HCEC 1CT (cell line): ENCODE data around the gene IGFBP7.
A peak's percentile ranks its signal among the peaks of the same experiment; 100 is the strongest.

Experiments
- DNase-seq: peaks from one replicate; pipeline ENCODE4 v3.0.0-alpha.2; 2017

The IGFBP7 gene

GRCh38 chr4:57093845-57094831 lies 16.0 kb downstream of the IGFBP7 start:
- peak; percentile 9 for DNase-seq

DNA sequence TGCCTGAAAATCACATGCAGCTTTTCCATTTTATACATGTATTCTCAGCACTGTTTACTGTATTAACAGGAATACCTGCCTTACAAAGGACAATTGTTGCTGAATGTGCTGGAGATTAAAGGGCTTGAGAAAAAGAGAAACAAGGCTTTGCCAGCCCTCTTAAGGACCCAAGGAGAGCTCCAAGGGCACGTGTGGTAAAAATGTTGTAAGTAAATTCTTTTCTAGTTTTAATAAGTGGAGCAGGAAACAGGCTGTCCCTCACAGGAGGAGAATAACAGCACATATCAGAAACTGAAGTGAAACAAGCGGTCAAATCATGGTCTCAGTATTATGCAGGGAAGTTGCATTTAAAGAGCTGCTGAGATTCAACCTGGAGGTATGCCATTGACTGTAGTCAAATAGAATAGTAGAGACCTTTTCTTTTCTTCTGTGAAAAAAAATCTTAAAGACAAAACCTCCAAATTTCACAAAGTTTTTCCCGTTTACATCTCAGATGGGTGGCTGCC lies 18.5 kb downstream of the IGFBP7 start:
- DNase-seq: no peak

GRCh38 chr4:57090079-57090478 lies 20.1 kb downstream of the IGFBP7 start:
- DNase-seq: no peak

DNA sequence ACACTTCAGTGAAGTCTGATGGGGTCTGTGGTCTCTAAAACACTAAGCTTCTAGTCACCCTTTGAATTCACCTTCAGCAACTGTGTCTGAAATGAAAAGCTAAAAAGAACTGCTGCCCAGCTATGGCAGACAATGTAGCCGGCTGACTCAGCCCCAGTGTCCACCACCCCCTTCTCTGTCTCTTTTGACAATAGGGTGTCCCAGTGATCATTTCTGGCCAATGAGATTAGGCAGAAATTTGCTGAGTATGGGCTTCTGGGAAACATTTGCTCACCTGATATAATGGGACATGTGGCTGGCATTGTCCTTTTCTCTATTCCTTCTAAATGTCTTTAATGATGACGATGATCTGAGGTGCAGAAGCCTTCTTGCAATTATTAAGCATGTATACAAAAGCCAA lies 20.6 kb downstream of the IGFBP7 start:
- no peak for DNase-seq

DNA sequence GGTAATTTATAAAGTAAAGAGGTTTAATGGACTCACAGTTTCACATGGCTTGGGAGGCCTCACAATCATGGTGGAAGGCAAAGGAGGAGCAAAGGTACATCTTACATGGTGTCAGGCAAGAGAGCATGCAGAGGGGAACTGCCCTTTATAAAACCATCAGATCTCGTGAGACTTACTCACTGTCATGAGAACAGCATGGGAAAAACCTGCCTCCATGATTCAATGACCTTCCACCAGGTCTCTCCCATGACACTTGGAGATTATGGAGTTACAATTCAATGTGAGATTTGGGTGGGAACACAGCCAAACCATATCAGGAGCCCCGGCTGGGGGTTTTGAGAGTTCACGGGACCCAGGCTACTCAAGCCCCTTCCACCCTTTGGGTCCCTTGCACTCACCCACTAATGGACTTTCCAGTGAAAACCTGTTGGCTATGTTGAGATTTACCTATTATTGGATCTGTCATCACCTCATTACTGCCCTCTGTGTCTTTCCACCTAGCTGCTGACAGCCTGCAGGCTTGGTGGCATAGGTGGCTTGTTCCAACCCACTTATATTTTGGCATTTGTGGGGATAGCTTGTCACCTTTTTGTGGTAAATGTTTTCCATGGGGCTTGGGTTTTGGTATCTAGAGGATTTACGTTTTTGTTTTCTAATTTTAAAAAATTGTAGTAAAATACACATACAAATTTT lies 24.0 kb downstream of the IGFBP7 start:
- no peak for DNase-seq

GRCh38 chr4:57085278-57085677 lies 24.9 kb downstream of the IGFBP7 start:
- DNase-seq: no peak

- DNase-seq: no peak
Measured at GRCh38 chr4:57084360-57084759, 25.8 kb downstream of the IGFBP7 start.

GRCh38 chr4:57083090-57083489 lies 27.1 kb downstream of the IGFBP7 start:
- peak; percentile 8 for DNase-seq

- no peak for DNase-seq
Measured at GRCh38 chr4:57081651-57082621, 28.2 kb downstream of the IGFBP7 start.

DNA sequence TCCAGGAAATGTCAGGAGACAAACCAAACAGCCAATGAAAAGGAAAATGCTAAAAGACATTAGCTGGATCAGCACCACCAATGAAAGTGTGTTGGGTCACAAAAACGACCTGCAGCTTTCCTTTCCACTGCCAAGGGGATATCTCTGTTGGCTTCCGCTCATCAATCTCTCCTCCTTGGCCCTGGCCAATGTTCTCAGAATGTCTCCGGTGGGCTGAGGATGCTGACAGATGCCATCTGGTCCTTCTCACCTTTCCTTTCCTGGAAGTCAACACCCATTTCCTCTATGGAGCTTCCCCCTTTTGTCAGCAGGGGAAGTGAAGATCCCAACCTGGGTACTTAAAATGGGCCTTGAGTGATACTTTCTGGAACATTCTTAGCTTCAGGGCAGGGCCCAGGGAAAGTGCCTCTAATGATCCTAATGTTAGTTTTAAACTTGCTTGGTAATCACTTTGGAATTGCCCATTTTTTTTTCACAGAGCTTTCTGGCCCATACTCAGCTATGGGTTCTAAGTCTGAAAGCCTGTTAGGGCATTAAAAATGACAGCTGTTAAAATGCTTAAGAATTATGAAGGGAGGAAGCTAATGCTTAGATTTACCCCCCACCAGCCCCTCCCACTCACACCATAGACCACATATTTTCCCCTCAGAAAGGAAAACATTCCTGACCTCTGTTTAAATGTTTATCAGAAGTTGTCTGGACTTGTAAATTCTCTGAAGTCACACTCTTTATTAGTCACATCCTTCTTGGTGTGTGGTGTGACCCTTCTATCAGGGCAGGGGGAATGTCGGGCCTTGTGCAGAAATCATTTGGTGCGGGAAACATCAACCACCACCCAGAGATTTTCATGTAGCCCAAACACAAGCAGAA lies 29.2 kb downstream of the IGFBP7 start:
- DNase-seq: peak; percentile 91

GRCh38 chr4:57078685-57079521 lies 31.3 kb downstream of the IGFBP7 start:
- DNase-seq: no peak

- peak; percentile 62 for DNase-seq
Measured at GRCh38 chr4:57077550-57078343, 32.4 kb downstream of the IGFBP7 start.

DNA sequence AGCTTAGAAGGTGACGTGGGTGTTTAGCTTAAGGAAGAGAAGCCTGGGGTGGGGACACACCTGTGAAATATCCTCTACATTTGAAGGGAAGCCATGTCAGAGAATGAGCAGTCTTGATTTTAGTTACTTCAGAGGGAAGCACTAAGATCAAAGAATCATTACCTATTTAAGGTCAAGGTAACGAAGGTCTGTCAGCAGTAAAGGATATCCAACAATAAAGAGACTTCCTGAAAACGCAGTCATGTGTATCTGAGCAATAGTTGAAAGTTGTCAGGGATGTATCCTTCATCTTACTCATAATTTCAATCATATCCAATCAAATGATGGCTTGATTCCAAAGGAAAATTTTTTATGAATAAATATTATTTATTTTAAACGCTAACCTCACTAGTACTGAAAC lies 33.5 kb downstream of the IGFBP7 start:
- no peak for DNase-seq

DNA sequence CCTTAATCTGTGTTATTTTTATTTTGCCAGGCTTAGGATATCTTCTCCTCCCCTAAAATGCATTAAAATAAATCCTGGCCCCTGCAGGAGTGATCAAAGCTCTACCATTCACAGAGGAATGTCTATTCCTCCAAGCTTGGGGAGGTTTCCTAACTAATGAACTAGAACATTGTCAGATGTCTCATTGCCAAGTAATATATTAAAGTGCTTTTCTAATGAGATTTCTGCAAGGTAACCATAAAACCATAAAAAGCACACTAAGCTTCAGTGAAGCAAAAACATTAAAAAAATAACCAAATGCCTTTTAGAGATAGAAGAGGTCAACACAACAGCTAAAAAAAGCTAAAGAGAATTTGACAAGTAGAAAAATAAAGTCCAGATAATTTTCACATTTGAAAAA lies 34.8 kb downstream of the IGFBP7 start:
- no peak for DNase-seq

- DNase-seq: peak; percentile 78
Measured at GRCh38 chr4:57074744-57075143, 35.4 kb downstream of the IGFBP7 start.

GRCh38 chr4:57073559-57073958 lies 36.6 kb downstream of the IGFBP7 start:
- no peak for DNase-seq

DNA sequence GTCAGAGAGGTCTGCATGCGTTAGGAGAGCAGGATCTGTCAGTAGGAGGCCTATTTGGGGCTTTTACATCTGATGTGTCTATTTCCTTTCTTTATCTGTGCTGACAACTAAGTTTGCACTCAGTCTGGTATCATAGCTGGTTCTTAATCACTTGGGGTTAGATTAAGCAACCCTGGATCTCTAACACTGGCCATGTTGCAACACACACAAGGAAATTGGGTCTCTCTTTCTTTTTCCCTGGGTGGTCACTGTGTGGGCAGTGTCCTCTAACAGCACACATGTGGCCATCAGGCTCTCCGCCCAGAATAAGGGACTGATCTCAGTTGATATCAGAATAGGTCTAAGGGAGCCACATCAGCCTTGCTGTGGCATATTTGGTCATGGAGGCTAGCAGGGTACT lies 38.9 kb downstream of the IGFBP7 start:
- peak; percentile 48 for DNase-seq

DNA sequence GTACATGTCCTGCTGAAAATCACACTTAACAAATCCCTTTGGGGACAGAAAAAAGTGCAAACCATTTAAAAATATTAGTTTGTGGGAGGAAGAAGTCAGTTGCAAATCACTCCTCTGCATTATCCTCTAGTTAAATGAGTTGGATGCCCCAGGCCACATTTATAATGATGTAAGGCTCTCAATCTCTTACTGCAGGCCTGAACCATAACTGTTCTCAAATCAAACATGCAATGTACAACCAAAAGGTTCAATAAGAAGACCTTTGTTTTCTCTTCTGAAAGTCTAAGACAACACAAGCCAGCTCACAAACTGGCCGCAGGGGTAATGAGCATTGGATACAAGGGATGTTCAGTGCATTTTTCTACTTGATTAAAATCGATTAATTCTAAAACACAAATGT lies 39.7 kb downstream of the IGFBP7 start:
- no peak for DNase-seq

- no peak for DNase-seq
Measured at GRCh38 chr4:57068237-57068981, 41.8 kb downstream of the IGFBP7 start.
